Activated T-cell treated with anti-CD3 and anti-CD28 coated beads, Interleukin-2, amount 50 U/mL, for 48 hours (primary cell): ENCODE results near the gene GRID1.
"Not testable (repeated sequence)": the region's sequence is repeated elsewhere in the genome, so short reads cannot be mapped to it uniquely, and the experiment has no call there.

Source experiments
- DNase-seq, 2 experiments: peaks; one replicate each; pipeline ENCODE4 v3.0.0-alpha.2; 2020

Gene GRID1

GRCh38 chr10:86130041-86130440 lies 236.6 kb downstream of the GRID1 start:
- DNase-seq: no peak

GRCh38 chr10:86128360-86128759 lies 238.2 kb downstream of the GRID1 start:
- no peak for DNase-seq

GRCh38 chr10:86127274-86127819 lies 239.2 kb downstream of the GRID1 start:
- DNase-seq: no peak

- no peak for DNase-seq
These were observed 241.9 kb downstream of the GRID1 start for GRCh38 chr10:86124734-86125133.

- DNase-seq: no peak
These were observed 242.9 kb downstream of the GRID1 start for GRCh38 chr10:86123715-86124114.

- no peak for DNase-seq
These were observed 243.3 kb downstream of the GRID1 start for GRCh38 chr10:86123304-86123703.

GRCh38 chr10:86122646-86123045 lies 243.9 kb downstream of the GRID1 start:
- DNase-seq: no peak

GRCh38 chr10:86121200-86121599 lies 245.4 kb downstream of the GRID1 start:
- DNase-seq: no peak

- no peak for DNase-seq
These were observed 249.5 kb downstream of the GRID1 start for GRCh38 chr10:86117051-86117450.

GRCh38 chr10:86113983-86114382 lies 252.6 kb downstream of the GRID1 start:
- no peak for DNase-seq

GRCh38 chr10:86113501-86113900 lies 253.1 kb downstream of the GRID1 start:
- no peak for DNase-seq

- no peak for DNase-seq
These were observed 253.6 kb downstream of the GRID1 start for GRCh38 chr10:86113044-86113443.

GRCh38 chr10:86111902-86112545 lies 254.6 kb downstream of the GRID1 start:
- no peak for DNase-seq

- no peak for DNase-seq
These were observed 256.3 kb downstream of the GRID1 start for GRCh38 chr10:86110156-86110786.

GRCh38 chr10:86109421-86109820 lies 257.2 kb downstream of the GRID1 start:
- DNase-seq: no peak

GRCh38 chr10:86108696-86109095 lies 257.9 kb downstream of the GRID1 start:
- no peak for DNase-seq

GRCh38 chr10:86107611-86108310 lies 258.8 kb downstream of the GRID1 start:
- DNase-seq: not testable (repeated sequence)

GRCh38 chr10:86107131-86107530 lies 259.5 kb downstream of the GRID1 start:
- no peak for DNase-seq

GRCh38 chr10:86106616-86107015 lies 260.0 kb downstream of the GRID1 start:
- DNase-seq: no peak

GRCh38 chr10:86105640-86106039 lies 261.0 kb downstream of the GRID1 start:
- DNase-seq: no peak

- no peak for DNase-seq
These were observed 261.4 kb downstream of the GRID1 start for GRCh38 chr10:86105181-86105580.

GRCh38 chr10:86104611-86105145 lies 261.9 kb downstream of the GRID1 start:
- no peak for DNase-seq

GRCh38 chr10:86104156-86104555 lies 262.4 kb downstream of the GRID1 start:
- DNase-seq: no peak
